ENCODE results near the gene NTN1.

The NTN1 gene

GRCh38 chr17:9217151-9218056, 196.1 kb downstream of the NTN1 start:
- no peak for DNase-seq (ENCODE audit: low read depth, low spot score)

GRCh38 chr17:9218064-9218635, 196.8 kb downstream of the NTN1 start:
- no peak for DNase-seq (ENCODE audit: low read depth, low spot score)

GRCh38 chr17:9218911-9219310, 197.6 kb downstream of the NTN1 start:
- no peak for DNase-seq (ENCODE audit: low read depth, low spot score)

- no peak for DNase-seq (ENCODE audit: low read depth, low spot score)
Measured at GRCh38 chr17:9219631-9220397, 198.5 kb downstream of the NTN1 start.

GRCh38 chr17:9220398-9221146, 199.3 kb downstream of the NTN1 start:
- no peak for DNase-seq (ENCODE audit: low read depth, low spot score)

GRCh38 chr17:9221147-9221921, 200.0 kb downstream of the NTN1 start:
- no peak for DNase-seq (ENCODE audit: low read depth, low spot score)

- no peak for DNase-seq (ENCODE audit: low read depth, low spot score)
Measured at GRCh38 chr17:9221922-9222180, 200.5 kb downstream of the NTN1 start.

- DNase-seq (ENCODE audit: low read depth, low spot score): no peak
Measured at GRCh38 chr17:9223531-9223930, 202.2 kb downstream of the NTN1 start.

GRCh38 chr17:9224485-9224884, 203.2 kb downstream of the NTN1 start:
- no peak for DNase-seq (ENCODE audit: low read depth, low spot score)

GRCh38 chr17:9225305-9226101, 204.2 kb downstream of the NTN1 start:
- DNase-seq (ENCODE audit: low read depth, low spot score): no peak

- DNase-seq (ENCODE audit: low read depth, low spot score): no peak
Measured at GRCh38 chr17:9226130-9226793, 205.0 kb downstream of the NTN1 start.

- DNase-seq (ENCODE audit: low read depth, low spot score): no peak
Measured at GRCh38 chr17:9226794-9227135, 205.5 kb downstream of the NTN1 start.

- no peak for DNase-seq (ENCODE audit: low read depth, low spot score)
Measured at GRCh38 chr17:9227819-9228407, 206.6 kb downstream of the NTN1 start.

GRCh38 chr17:9228408-9229159, 207.3 kb downstream of the NTN1 start:
- DNase-seq (ENCODE audit: low read depth, low spot score): no peak

- DNase-seq (ENCODE audit: low read depth, low spot score): no peak
Measured at GRCh38 chr17:9229160-9229825, 208.0 kb downstream of the NTN1 start.

- no peak for DNase-seq (ENCODE audit: low read depth, low spot score)
Measured at GRCh38 chr17:9229826-9230201, 208.5 kb downstream of the NTN1 start.

- no peak for DNase-seq (ENCODE audit: low read depth, low spot score)
Measured at GRCh38 chr17:9230346-9230745, 209.0 kb downstream of the NTN1 start.

- no peak for DNase-seq (ENCODE audit: low read depth, low spot score)
Measured at GRCh38 chr17:9230861-9231260, 209.6 kb downstream of the NTN1 start.

All from brain pericyte (primary cell).